Loucy (cell line): Measurements from ENCODE around the gene CENPA.

Source experiments
- CTCF ChIP-seq: fragments of 200-600 bp; sonication (generic); conservative IDR thresholded peaks from 2 replicates; pipeline ENCODE4 v1.5.1; 2014; ENCODE audit warnings: mild to moderate bottlenecking, antibody characterized with exemption, low read length
- EZH2phosphoT487 ChIP-seq: fragments of 200-600 bp; IDR thresholded peaks from 2 replicates; pipeline ENCODE4 v1.6.1; 2018; ENCODE audit warnings: antibody characterized with exemption, mild to moderate bottlenecking, moderate library complexity, borderline replicate concordance

- no peak for TF ChIP-seq CTCF
- no peak for TF ChIP-seq EZH2phosphoT487
These were observed 9.6 kb upstream of the CENPA start for GRCh38 chr2:26776195-26776800.
